ENCODE results near the gene ZBTB42.

- TF ChIP-seq, protein P1, sequence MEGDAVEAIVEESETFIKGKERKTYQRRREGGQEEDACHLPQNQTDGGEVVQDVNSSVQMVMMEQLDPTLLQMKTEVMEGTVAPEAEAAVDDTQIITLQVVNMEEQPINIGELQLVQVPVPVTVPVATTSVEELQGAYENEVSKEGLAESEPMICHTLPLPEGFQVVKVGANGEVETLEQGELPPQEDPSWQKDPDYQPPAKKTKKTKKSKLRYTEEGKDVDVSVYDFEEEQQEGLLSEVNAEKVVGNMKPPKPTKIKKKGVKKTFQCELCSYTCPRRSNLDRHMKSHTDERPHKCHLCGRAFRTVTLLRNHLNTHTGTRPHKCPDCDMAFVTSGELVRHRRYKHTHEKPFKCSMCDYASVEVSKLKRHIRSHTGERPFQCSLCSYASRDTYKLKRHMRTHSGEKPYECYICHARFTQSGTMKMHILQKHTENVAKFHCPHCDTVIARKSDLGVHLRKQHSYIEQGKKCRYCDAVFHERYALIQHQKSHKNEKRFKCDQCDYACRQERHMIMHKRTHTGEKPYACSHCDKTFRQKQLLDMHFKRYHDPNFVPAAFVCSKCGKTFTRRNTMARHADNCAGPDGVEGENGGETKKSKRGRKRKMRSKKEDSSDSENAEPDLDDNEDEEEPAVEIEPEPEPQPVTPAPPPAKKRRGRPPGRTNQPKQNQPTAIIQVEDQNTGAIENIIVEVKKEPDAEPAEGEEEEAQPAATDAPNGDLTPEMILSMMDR (IDR thresholded peaks at IDR 0.05), result no peak
- no peak for TF ChIP-seq POLR2A (IDR thresholded peaks at IDR 0.05)
Measured at GRCh38 chr14:104786091-104786586, 14.8 kb upstream of the ZBTB42 start.
